ENCODE data around the gene AMZ2.

DNA sequence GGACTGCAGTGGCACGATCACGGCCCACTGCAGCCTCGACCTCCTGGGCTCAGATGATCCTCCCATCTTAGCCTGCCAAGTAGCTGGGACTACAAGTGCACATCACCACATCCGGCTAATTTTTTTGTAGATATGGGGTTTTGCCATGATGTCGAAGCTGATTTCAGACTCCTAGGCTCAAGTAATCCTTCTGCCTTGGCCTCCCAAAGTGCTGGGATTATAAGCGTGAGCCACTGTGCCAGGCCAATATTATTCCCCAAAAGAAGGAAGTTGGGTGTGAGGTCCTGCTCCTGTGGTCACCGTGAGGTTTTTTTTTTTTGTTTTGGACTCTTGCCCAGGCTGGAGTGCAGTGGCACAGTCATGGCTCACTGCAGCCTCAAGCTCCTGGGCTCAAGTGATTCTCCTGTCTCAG is 1.5 kb downstream of the AMZ2 start:
- TF ChIP-seq EP300 (IDR thresholded peaks at IDR 0.05; ENCODE audit: borderline replicate concordance in 1 of 2, low read depth in 1 of 2, low read length in 1 of 2) (no peak), RAD21 (IDR thresholded peaks at IDR 0.05; ENCODE audit: low read length) (no peak), ELF1 (IDR thresholded peaks at IDR 0.05) (no peak), FOXM1 (IDR thresholded peaks at IDR 0.05; ENCODE audit: low read depth) (no peak), TAF1 (IDR thresholded peaks at IDR 0.05; ENCODE audit: borderline replicate concordance, low read depth, low read length) (no peak)
- TF ChIP-seq, protein P1, sequence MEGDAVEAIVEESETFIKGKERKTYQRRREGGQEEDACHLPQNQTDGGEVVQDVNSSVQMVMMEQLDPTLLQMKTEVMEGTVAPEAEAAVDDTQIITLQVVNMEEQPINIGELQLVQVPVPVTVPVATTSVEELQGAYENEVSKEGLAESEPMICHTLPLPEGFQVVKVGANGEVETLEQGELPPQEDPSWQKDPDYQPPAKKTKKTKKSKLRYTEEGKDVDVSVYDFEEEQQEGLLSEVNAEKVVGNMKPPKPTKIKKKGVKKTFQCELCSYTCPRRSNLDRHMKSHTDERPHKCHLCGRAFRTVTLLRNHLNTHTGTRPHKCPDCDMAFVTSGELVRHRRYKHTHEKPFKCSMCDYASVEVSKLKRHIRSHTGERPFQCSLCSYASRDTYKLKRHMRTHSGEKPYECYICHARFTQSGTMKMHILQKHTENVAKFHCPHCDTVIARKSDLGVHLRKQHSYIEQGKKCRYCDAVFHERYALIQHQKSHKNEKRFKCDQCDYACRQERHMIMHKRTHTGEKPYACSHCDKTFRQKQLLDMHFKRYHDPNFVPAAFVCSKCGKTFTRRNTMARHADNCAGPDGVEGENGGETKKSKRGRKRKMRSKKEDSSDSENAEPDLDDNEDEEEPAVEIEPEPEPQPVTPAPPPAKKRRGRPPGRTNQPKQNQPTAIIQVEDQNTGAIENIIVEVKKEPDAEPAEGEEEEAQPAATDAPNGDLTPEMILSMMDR (IDR thresholded peaks at IDR 0.05) = no peak
- TF ChIP-seq, protein P2, sequence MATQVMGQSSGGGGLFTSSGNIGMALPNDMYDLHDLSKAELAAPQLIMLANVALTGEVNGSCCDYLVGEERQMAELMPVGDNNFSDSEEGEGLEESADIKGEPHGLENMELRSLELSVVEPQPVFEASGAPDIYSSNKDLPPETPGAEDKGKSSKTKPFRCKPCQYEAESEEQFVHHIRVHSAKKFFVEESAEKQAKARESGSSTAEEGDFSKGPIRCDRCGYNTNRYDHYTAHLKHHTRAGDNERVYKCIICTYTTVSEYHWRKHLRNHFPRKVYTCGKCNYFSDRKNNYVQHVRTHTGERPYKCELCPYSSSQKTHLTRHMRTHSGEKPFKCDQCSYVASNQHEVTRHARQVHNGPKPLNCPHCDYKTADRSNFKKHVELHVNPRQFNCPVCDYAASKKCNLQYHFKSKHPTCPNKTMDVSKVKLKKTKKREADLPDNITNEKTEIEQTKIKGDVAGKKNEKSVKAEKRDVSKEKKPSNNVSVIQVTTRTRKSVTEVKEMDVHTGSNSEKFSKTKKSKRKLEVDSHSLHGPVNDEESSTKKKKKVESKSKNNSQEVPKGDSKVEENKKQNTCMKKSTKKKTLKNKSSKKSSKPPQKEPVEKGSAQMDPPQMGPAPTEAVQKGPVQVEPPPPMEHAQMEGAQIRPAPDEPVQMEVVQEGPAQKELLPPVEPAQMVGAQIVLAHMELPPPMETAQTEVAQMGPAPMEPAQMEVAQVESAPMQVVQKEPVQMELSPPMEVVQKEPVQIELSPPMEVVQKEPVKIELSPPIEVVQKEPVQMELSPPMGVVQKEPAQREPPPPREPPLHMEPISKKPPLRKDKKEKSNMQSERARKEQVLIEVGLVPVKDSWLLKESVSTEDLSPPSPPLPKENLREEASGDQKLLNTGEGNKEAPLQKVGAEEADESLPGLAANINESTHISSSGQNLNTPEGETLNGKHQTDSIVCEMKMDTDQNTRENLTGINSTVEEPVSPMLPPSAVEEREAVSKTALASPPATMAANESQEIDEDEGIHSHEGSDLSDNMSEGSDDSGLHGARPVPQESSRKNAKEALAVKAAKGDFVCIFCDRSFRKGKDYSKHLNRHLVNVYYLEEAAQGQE (IDR thresholded peaks at IDR 0.05; ENCODE audit: low read depth, low read length) = no peak

Measured in SK-N-SH (cell line).